Muscle layer of colon (tissue), 2 donors: Measurements from ENCODE around the gene INTS11.
"Not testable (repeated sequence)": the region's sequence is repeated elsewhere in the genome, so short reads cannot be mapped to it uniquely, and the experiment has no call there.

Experiments used
- H3K27ac ChIP-seq: one replicate; pipeline ENCODE4 v1.7.0; 2013; ENCODE audit warnings: low read depth, mild to moderate bottlenecking, low read length, moderate library complexity
- H3K27me3 ChIP-seq, 2 donors: one replicate each; pipeline ENCODE4 v1.7.0; 2013; ENCODE audit warnings: low read length in 2 of 2, mild to moderate bottlenecking in 2 of 2; ENCODE audit not compliant: insufficient read depth in 2 of 2, control insufficient read depth in 1 of 2
- H3K36me3 ChIP-seq: one replicate; pipeline ENCODE4 v1.7.0; 2013; ENCODE audit warnings: mild to moderate bottlenecking, low read length; ENCODE audit not compliant: insufficient read depth
- H3K4me1 ChIP-seq: one replicate; pipeline ENCODE4 v1.7.0; 2013; ENCODE audit warnings: mild to moderate bottlenecking, low read length; ENCODE audit not compliant: insufficient read depth
- H3K4me3 ChIP-seq, 2 donors: one replicate each; pipeline ENCODE4 v1.7.0; 2013; ENCODE audit warnings: low read length in 2 of 2, low read depth in 1 of 2, mild to moderate bottlenecking in 1 of 2, moderate library complexity in 1 of 2
- H3K9ac ChIP-seq: one replicate; pipeline ENCODE4 v1.7.0; 2013; ENCODE audit warnings: low read length
- H3K9me3 ChIP-seq: one replicate; pipeline ENCODE4 v1.7.0; 2013; ENCODE audit warnings: mild to moderate bottlenecking, low read length
- donor health status: abdominal sarcoma.
- donor health status: Adenocarcinoma of cecum.

Gene INTS11

GRCh38 chr1:1320666-1321448 lies 3.6 kb downstream of the INTS11 start:
- Histone ChIP-seq H3K9ac (no peak overlapping the region), H3K36me3 (peaks cover 27% of the 10 kb centered on the region), H3K4me1 (peaks cover 39% of the 10 kb centered on the region), H3K4me3 (no peak overlapping the region), H3K27me3 (no peaks in the 10 kb centered on the region), H3K9me3 (no peaks in the 10 kb centered on the region), H3K27ac (no peak overlapping the region)

GRCh38 chr1:1319646-1319941 lies 4.9 kb downstream of the INTS11 start:
- H3K27ac ChIP-seq = no peak overlapping the region
- peaks cover 37% of the 10 kb centered on the region for H3K36me3 ChIP-seq

GRCh38 chr1:1318777-1319645 lies 5.4 kb downstream of the INTS11 start:
- no peak overlapping the region for H3K4me3 ChIP-seq

More at GRCh38 chr1:1319646-1319941, 4.9 kb downstream of the INTS11 start:
- no peaks in the 10 kb centered on the region for H3K27me3 ChIP-seq
- no peaks in the 10 kb centered on the region for H3K9me3 ChIP-seq
- H3K9ac ChIP-seq = no peak overlapping the region
- H3K4me1 ChIP-seq = peaks cover 31% of the 10 kb centered on the region
- H3K4me3 ChIP-seq = no peak overlapping the region

GRCh38 chr1:1318131-1318652 lies 6.3 kb downstream of the INTS11 start:
- peaks cover 27% of the 10 kb centered on the region for H3K4me1 ChIP-seq
- H3K27ac ChIP-seq = peak overlapping the region; percentile 61
- peaks cover 45% of the 10 kb centered on the region for H3K36me3 ChIP-seq

More at GRCh38 chr1:1318777-1319645, 5.4 kb downstream of the INTS11 start:
- Histone ChIP-seq H3K9me3 (no peaks in the 10 kb centered on the region), H3K4me1 (peaks cover 31% of the 10 kb centered on the region), H3K36me3 (peaks cover 41% of the 10 kb centered on the region), H3K27me3 (no peaks in the 10 kb centered on the region), H3K9ac (no peak overlapping the region), H3K27ac (peak overlapping the region; percentile 23)

GRCh38 chr1:1317420-1317819 lies 7.0 kb downstream of the INTS11 start:
- Histone ChIP-seq H3K4me1 (peaks cover 26% of the 10 kb centered on the region), H3K9me3 (no peaks in the 10 kb centered on the region), H3K27me3 (no peaks in the 10 kb centered on the region), H3K36me3 (peaks cover 53% of the 10 kb centered on the region), H3K27ac (peak overlapping the region; percentile 24), H3K9ac (no peak overlapping the region), H3K4me3 (no peak overlapping the region)

More at GRCh38 chr1:1318131-1318652, 6.3 kb downstream of the INTS11 start:
- Histone ChIP-seq H3K9ac (no peak overlapping the region), H3K4me3 (no peak overlapping the region), H3K9me3 (no peaks in the 10 kb centered on the region), H3K27me3 (no peaks in the 10 kb centered on the region)

- H3K4me3 ChIP-seq, H3K27me3 ChIP-seq, H3K27ac ChIP-seq, H3K9ac ChIP-seq, H3K9me3 ChIP-seq: not testable (repeated sequence)
- Histone ChIP-seq H3K4me1 (peaks cover 20% of the 10 kb centered on the region), H3K36me3 (peaks cover 60% of the 10 kb centered on the region)
Observed at GRCh38 chr1:1316199-1316598, 8.3 kb downstream of the INTS11 start.

GRCh38 chr1:1315435-1315954 lies 9.0 kb downstream of the INTS11 start:
- Histone ChIP-seq H3K27me3 (no peaks in the 10 kb centered on the region), H3K27ac (no peak overlapping the region), H3K9ac (no peak overlapping the region), H3K4me3 (no peak overlapping the region), H3K9me3 (no peaks in the 10 kb centered on the region), H3K36me3 (peaks cover 63% of the 10 kb centered on the region), H3K4me1 (peaks cover 20% of the 10 kb centered on the region)

- H3K4me3 ChIP-seq = no peak overlapping the region
- peaks cover 62% of the 10 kb centered on the region for H3K36me3 ChIP-seq
- H3K9ac ChIP-seq = no peak overlapping the region
- no peaks in the 10 kb centered on the region for H3K9me3 ChIP-seq
- H3K27ac ChIP-seq = no peak overlapping the region
- no peaks in the 10 kb centered on the region for H3K27me3 ChIP-seq
- H3K4me1 ChIP-seq = peaks cover 21% of the 10 kb centered on the region
Observed at GRCh38 chr1:1314678-1315335, 9.7 kb downstream of the INTS11 start.

GRCh38 chr1:1314237-1314586 lies 10.2 kb downstream of the INTS11 start:
- H3K36me3 ChIP-seq = peaks cover 56% of the 10 kb centered on the region
- no peaks in the 10 kb centered on the region for H3K9me3 ChIP-seq

GRCh38 chr1:1313500-1314236 lies 10.8 kb downstream of the INTS11 start:
- Histone ChIP-seq H3K27ac (no peak overlapping the region), H3K4me1 (peaks cover 17% of the 10 kb centered on the region), H3K4me3 (no peak overlapping the region), H3K9ac (no peak overlapping the region), H3K27me3 (no peaks in the 10 kb centered on the region), H3K36me3 (peaks cover 53% of the 10 kb centered on the region), H3K9me3 (no peaks in the 10 kb centered on the region)

More at GRCh38 chr1:1314237-1314586, 10.2 kb downstream of the INTS11 start:
- no peak overlapping the region for H3K4me3 ChIP-seq
- H3K27ac ChIP-seq = no peak overlapping the region
- H3K27me3 ChIP-seq = no peaks in the 10 kb centered on the region
- peaks cover 22% of the 10 kb centered on the region for H3K4me1 ChIP-seq
- H3K9ac ChIP-seq = no peak overlapping the region
